GM12873 (cell line): ENCODE measurements around the gene ZNF101.

Experiments
- TF ChIP-seq, protein P1 (sequence below): IDR thresholded peaks from 2 replicates; pipeline ENCODE4 v1.5.1; 2012; ENCODE audit warnings: low read depth, mild to moderate bottlenecking, moderate library complexity, low read length, control low read depth; ENCODE audit not compliant: insufficient read depth; ENCODE audit errors: missing control alignments

Gene ZNF101

DNA sequence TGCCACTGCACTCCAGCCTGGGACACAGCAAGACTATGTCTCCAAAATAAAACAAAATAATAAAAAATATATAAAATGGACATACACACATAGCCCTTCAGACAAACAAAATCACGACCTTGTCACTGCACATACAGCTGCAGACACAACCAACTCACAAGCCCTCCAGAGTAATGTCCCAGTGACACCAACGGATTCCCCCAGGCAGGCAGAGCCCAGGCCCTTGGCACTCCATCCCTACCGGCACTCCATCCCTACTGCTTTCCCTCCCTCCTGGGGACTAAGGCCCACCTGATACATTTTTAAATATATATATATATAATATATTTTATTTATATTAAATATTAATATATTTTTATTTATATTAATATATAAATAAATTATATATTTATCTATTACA is 18.5 kb downstream of the ZNF101 start:
- TF ChIP-seq, protein P1, sequence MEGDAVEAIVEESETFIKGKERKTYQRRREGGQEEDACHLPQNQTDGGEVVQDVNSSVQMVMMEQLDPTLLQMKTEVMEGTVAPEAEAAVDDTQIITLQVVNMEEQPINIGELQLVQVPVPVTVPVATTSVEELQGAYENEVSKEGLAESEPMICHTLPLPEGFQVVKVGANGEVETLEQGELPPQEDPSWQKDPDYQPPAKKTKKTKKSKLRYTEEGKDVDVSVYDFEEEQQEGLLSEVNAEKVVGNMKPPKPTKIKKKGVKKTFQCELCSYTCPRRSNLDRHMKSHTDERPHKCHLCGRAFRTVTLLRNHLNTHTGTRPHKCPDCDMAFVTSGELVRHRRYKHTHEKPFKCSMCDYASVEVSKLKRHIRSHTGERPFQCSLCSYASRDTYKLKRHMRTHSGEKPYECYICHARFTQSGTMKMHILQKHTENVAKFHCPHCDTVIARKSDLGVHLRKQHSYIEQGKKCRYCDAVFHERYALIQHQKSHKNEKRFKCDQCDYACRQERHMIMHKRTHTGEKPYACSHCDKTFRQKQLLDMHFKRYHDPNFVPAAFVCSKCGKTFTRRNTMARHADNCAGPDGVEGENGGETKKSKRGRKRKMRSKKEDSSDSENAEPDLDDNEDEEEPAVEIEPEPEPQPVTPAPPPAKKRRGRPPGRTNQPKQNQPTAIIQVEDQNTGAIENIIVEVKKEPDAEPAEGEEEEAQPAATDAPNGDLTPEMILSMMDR = no peak

DNA sequence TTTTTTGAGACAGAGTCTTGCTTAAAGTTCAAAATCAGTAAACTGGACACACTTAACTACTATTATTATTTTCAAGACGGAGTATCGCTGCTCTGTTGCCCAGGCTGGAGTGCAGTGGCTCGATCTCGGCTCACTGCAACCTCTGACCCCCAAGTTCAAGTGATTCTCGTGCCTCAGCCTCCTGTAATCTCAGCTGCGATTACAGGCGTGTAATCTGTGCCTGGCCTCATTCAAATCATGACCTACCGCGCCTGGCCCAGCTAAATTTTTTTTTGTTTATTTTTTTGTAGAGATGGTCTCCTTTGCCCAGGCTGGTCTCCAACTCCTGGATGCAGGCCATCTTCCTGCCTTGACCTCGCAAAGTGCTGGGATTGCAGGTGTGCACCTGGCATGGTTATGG is 23.0 kb downstream of the ZNF101 start:
- TF ChIP-seq, protein P1 = no peak

- TF ChIP-seq, protein P1 = no peak
These were observed 27.7 kb downstream of the ZNF101 start for GRCh38 chr19:19696386-19696785.

DNA sequence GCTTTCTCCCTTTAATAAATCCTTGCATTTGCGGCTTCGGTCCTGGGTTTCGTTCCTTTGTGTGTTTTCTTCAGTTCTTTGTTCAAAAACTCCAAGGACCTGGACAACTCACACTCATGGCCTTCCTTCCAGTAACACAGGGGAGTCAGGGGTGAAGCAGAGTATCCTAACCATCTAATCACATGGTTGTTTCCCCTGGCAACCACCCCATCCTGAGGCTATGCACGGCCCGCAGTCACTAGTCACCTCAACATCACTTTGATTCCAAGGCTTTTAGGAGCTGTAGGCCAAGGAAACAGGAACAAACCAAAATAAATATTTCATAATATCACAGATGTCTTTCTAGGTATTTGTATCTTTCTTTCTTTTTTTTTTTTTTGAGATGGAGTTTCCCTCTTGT is 28.9 kb downstream of the ZNF101 start:
- TF ChIP-seq, protein P1 = no peak

GRCh38 chr19:19704836-19705235 is 36.2 kb downstream of the ZNF101 start:
- TF ChIP-seq, protein P1 = no peak

GRCh38 chr19:19710506-19710905 is 41.9 kb downstream of the ZNF101 start:
- TF ChIP-seq, protein P1 = no peak

- TF ChIP-seq, protein P1 = no peak
These were observed 42.8 kb downstream of the ZNF101 start for GRCh38 chr19:19711306-19711933.
